Measurements from ENCODE around the gene PASD1.
"Not testable (repeated sequence)": the region's sequence is repeated elsewhere in the genome, so short reads cannot be mapped to it uniquely, and the experiment has no call there.

The PASD1 gene

GRCh38 chrX:151536571-151536970 is 26.9 kb upstream of the PASD1 start:
- H3K27ac Mint-ChIP-seq: no peak overlapping the region
- no peaks in the 10 kb centered on the region for H3K27me3 Mint-ChIP-seq (ENCODE audit: low read depth)
- H3K36me3 Mint-ChIP-seq (ENCODE audit: low read depth): no peaks in the 10 kb centered on the region
- no peaks in the 10 kb centered on the region for H3K4me1 Mint-ChIP-seq
- TF ChIP-seq CTCF (IDR thresholded peaks at IDR 0.05; ENCODE audit: unreplicated experiment in 3 of 3): no peak
- H3K9me3 Mint-ChIP-seq: no peaks in the 10 kb centered on the region
- H3K4me3 Mint-ChIP-seq: no peak overlapping the region

GRCh38 chrX:151537572-151537971 is 25.9 kb upstream of the PASD1 start:
- H3K4me1 Mint-ChIP-seq: no peaks in the 10 kb centered on the region
- no peaks in the 10 kb centered on the region for H3K27me3 Mint-ChIP-seq (ENCODE audit: low read depth)
- peak overlapping the region in 1 of 3 experiments; percentile 11 for H3K27ac Mint-ChIP-seq
- TF ChIP-seq CTCF (IDR thresholded peaks at IDR 0.05; ENCODE audit: unreplicated experiment in 3 of 3): no peak
- no peaks in the 10 kb centered on the region for H3K36me3 Mint-ChIP-seq (ENCODE audit: low read depth)
- no peaks in the 10 kb centered on the region for H3K9me3 Mint-ChIP-seq
- H3K4me3 Mint-ChIP-seq: no peak overlapping the region

- H3K4me1 Mint-ChIP-seq: no peaks in the 10 kb centered on the region
- H3K4me3 Mint-ChIP-seq: no peak overlapping the region
- H3K36me3 Mint-ChIP-seq (ENCODE audit: low read depth): no peaks in the 10 kb centered on the region
- H3K27ac Mint-ChIP-seq: peak overlapping the region in 1 of 3 experiments; percentile 11
- no peak for TF ChIP-seq CTCF (IDR thresholded peaks at IDR 0.05; ENCODE audit: unreplicated experiment in 3 of 3)
- no peaks in the 10 kb centered on the region for H3K9me3 Mint-ChIP-seq
- H3K27me3 Mint-ChIP-seq (ENCODE audit: low read depth): no peaks in the 10 kb centered on the region
Measured at GRCh38 chrX:151538190-151539122, 25.0 kb upstream of the PASD1 start.

- Mint-ChIP-seq H3K27ac (no peak overlapping the region), H3K9me3 (peaks cover 3% of the 10 kb centered on the region), H3K4me1 (no peaks in the 10 kb centered on the region), H3K4me3 (no peak overlapping the region), H3K36me3 (ENCODE audit: low read depth) (no peaks in the 10 kb centered on the region), H3K27me3 (ENCODE audit: low read depth) (peaks cover 3% of the 10 kb centered on the region)
- TF ChIP-seq CTCF (IDR thresholded peaks at IDR 0.05; ENCODE audit: unreplicated experiment in 3 of 3): no peak
Measured at GRCh38 chrX:151543706-151544105, 19.8 kb upstream of the PASD1 start.

GRCh38 chrX:151546226-151546625 is 17.2 kb upstream of the PASD1 start:
- not testable (repeated sequence) for H3K9me3 Mint-ChIP-seq; H3K4me3 Mint-ChIP-seq; H3K27me3 Mint-ChIP-seq (ENCODE audit: low read depth); H3K36me3 Mint-ChIP-seq (ENCODE audit: low read depth); H3K4me1 Mint-ChIP-seq; H3K27ac Mint-ChIP-seq

GRCh38 chrX:151551176-151551575 is 12.3 kb upstream of the PASD1 start:
- not testable (repeated sequence) for H3K4me1 Mint-ChIP-seq; H3K4me3 Mint-ChIP-seq; H3K27ac Mint-ChIP-seq; H3K36me3 Mint-ChIP-seq (ENCODE audit: low read depth); H3K27me3 Mint-ChIP-seq (ENCODE audit: low read depth); H3K9me3 Mint-ChIP-seq

- Mint-ChIP-seq H3K27ac (no peak overlapping the region), H3K4me3 (no peak overlapping the region), H3K9me3 (peaks cover 17% of the 10 kb centered on the region), H3K27me3 (ENCODE audit: low read depth) (no peaks in the 10 kb centered on the region), H3K4me1 (no peaks in the 10 kb centered on the region), H3K36me3 (ENCODE audit: low read depth) (no peaks in the 10 kb centered on the region)
- no peak for TF ChIP-seq CTCF (IDR thresholded peaks at IDR 0.05; ENCODE audit: unreplicated experiment in 3 of 3)
Measured at GRCh38 chrX:151552743-151553142, 10.7 kb upstream of the PASD1 start.

- not testable (repeated sequence) for H3K27ac Mint-ChIP-seq; H3K4me3 Mint-ChIP-seq; H3K27me3 Mint-ChIP-seq (ENCODE audit: low read depth); H3K4me1 Mint-ChIP-seq; H3K36me3 Mint-ChIP-seq (ENCODE audit: low read depth)
- peaks cover 20% of the 10 kb centered on the region for H3K9me3 Mint-ChIP-seq
Measured at GRCh38 chrX:151555301-151555700, 8.2 kb upstream of the PASD1 start.

GRCh38 chrX:151562485-151562884 is 990 bp upstream of the PASD1 start:
- H3K4me1 Mint-ChIP-seq; H3K27me3 Mint-ChIP-seq (ENCODE audit: low read depth); H3K27ac Mint-ChIP-seq; H3K4me3 Mint-ChIP-seq; H3K36me3 Mint-ChIP-seq (ENCODE audit: low read depth): not testable (repeated sequence)
- peaks cover 32% of the 10 kb centered on the region for H3K9me3 Mint-ChIP-seq

- H3K27ac Mint-ChIP-seq; H3K27me3 Mint-ChIP-seq (ENCODE audit: low read depth); H3K4me3 Mint-ChIP-seq; H3K36me3 Mint-ChIP-seq (ENCODE audit: low read depth); H3K4me1 Mint-ChIP-seq: not testable (repeated sequence)
- peaks cover 27% of the 10 kb centered on the region for H3K9me3 Mint-ChIP-seq
Measured at GRCh38 chrX:151563003-151563402, 472 bp upstream of the PASD1 start.

All from nephron (organoid).